ENCODE results near the gene OSTF1.

The OSTF1 gene, protein sequence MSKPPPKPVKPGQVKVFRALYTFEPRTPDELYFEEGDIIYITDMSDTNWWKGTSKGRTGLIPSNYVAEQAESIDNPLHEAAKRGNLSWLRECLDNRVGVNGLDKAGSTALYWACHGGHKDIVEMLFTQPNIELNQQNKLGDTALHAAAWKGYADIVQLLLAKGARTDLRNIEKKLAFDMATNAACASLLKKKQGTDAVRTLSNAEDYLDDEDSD

GRCh38 chr9:75087824-75088645, at the start of gene OSTF1, which contains the start of gene NMRK1:
OSTF1 (plus strand) TSS chr9:75088514; CDS start chr9:75088693, 179 bp downstream.
NMRK1 (minus strand) TSS chr9:75088155; CDS start chr9:75083115, 5,040 bp downstream.
- DNase-seq, result peak; percentile 56

GRCh38 chr9:75039009-75039408, 49.3 kb upstream of the OSTF1 start:
- DNase-seq, result no peak

DNA sequence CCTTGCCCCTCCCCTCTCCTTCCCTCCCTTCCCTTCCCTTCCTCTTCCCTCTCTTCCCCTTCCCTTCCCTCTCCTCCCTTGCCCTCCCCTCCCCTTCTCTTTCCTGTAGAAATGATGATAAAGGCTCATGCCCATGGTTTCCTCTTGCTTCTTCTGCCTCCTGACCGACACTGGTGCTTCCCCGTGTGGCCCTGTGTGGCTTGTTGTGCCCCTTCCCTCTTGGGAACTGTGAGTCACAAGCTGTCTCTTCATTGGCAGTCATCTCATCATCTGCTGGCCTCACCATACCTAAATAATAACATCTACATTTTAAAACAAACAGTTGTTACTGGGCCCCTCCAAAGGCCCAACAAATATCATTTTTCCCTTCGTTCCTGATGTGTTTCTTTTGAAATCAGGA, 48.5 kb upstream of the OSTF1 start:
- no peak for DNase-seq

DNA sequence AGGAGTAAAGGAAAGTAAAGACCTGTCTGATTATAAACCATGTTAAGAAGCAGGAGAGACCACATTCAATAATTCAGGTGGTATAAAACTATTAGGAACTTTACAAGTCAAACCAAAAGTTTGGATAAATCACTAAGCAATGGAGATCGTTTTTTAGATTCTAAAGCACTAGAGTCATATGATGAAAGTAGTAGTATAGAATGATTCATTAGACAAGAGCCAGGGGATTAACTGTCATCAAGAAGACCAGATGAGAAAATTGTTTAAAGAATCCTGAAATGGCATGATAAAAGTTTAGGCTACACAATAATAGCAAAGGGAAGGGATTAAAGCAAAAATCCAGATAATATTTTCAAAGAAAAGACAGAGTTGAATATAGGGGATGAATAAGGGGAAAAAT, 47.3 kb upstream of the OSTF1 start:
- no peak for DNase-seq

- DNase-seq, result no peak
Measured at GRCh38 chr9:75046725-75047345, 41.5 kb upstream of the OSTF1 start.

DNA sequence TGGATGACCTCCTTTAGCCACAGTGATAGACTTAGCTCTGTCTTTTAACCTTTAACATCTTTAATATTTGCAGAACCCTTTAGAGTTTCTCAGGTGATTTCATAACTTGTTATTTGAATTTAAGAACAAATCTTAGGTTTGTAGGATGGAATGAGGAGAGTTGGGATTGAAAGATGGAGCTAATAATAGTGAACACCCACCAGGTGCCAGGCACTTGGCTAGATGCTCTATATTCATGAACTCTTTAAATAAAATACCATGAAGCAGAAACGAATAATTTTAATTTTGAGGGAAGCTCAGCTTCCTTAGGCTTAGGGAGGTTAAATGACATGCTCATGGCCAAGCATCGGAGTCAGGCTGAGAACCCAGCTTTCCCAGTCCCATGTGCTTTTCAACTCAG, 40.8 kb upstream of the OSTF1 start:
- no peak for DNase-seq

- DNase-seq, result no peak
Measured at GRCh38 chr9:75051285-75051684, 37.0 kb upstream of the OSTF1 start.

DNA sequence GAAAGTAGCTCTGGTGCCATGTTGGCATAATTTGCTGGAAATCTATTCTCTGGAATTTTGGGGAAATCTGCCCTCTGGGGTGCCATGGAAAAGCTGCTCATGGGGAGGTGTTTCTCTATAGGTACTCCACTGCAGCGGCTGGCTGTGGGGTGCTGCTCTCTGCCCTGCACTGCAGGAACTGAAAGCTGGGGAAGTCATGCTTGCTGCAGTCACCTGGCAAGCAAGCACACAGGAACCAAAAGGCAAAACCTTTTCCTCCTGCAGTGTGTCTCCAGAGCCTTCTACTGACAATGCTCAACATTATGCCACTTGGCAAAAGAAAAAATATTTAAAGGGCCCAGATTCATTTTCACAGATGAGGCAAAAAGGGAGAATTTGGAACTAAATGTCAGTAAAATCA, 34.4 kb upstream of the OSTF1 start:
- no peak for DNase-seq

DNA sequence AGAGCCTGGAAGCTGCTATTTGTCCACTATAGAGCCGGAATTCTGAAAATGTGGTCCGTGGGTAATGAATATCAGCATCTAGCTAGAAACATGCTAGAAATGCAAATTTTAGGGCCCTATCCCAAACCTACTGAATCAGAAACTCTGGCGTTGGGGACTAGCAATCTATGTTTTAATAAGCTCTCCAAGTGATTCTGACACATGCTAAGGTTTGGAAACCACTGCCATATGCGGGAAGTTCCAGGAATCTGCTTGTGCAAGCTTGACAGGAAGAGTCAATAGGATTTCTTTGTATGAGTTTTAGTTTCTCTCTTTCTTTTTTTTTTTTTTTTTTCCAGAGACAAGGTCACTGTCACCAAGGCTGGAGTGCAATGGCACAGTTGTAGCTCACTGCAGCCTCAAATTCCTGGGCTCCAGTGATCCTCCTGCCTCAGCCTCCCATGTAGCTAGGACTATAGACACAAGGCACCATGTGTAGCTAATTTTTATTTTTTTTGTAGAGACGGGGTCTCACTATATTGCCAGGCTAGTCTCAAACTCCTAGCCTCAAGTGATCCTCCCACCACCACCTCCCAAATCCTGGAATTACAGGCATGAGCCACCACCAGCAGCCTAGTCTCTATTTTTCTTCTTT, 33.8 kb upstream of the OSTF1 start:
- no peak for DNase-seq

- no peak for DNase-seq
Measured at GRCh38 chr9:75061169-75061568, 27.1 kb upstream of the OSTF1 start.

DNA sequence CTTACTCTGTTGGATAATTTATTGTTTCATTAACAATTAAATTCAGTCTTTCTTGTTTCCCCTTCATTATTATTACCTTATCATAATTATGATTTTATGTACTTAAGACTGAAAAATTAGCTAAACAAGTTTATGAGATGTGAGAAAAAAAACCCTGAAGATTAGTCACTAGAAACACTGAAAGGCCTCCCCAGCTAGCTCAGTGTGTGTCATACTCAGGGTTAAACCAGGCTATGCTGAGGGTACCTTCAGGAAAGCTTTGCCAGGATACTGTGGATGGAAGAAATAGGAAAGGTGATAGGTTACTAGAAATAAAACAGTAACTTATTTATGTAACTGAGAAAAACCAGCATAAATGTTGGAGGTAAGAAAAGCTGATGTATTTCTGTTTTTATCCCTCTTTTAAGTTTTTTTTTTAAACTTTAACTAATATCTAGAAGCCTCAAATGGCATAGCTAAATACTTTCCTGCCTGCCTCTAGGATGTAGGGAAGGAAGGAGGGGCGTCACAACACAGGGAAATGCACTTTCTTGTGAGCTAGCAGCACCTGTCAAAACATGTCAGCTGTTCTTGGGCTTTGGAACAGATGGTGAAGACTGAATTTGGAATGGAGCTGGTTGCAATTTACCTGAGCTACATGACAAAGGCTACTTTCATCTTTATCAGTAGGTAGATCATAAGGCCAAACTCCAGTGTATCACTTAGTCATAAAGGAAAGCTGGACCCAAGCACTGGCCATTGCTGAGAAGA, 24.6 kb upstream of the OSTF1 start:
- no peak for DNase-seq

- DNase-seq, result no peak
Measured at GRCh38 chr9:75064307-75065025, 23.8 kb upstream of the OSTF1 start.

DNA sequence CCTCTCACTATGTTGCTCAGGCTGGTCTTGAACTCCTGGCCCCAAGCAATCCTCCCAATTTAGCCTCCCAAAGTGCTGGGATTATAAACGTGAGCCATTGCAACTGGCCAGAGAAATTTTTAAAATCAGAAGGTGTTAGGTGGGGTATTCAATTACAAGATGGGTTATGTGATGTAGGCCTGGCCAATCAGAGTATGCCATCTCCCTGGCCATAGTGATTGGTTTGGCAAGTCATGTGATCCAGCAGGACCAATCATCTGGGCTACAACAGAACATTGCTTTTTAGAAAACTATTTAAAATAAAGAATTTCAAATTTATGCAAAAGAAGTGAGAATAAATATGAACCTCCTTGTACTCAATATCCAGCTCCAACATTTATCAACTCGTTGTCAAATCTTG, 22.8 kb upstream of the OSTF1 start:
- DNase-seq, result no peak

DNA sequence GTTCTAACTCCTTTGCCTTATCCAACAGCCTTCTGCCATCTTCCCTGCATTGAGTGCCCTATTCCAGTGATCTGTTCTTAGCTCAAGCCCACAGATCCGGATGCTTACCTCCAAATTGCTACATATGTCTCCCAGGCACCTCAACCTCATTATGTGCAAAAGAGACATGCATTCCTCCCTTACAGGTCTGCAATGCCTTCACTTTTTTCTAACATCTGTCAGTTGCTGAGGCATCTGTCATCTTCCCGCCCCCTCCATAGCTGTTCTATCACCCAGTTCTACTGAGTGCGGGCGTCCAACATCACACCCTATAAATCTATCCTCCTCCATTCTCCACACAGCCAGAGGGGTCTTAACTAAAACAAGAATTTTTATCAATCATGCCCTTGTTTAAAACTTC, 20.4 kb upstream of the OSTF1 start:
- no peak for DNase-seq

DNA sequence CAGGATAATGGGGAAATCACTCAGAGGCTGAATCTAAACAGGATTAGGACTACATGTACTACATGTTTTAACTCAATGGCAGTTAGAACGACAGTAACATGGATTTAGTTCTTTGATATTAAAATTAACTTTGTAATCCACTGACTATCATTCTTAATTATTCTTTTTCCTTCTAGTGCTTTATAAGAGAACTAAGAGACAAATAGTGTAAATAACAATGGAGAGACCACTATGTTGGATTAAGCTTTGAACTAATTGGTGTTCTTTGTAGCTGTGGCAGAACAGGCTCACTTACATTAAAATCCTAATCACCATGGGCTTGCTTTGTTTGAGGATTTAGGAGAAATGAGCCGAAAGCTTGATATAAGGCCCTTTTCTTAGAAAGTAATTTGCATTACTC, 19.1 kb upstream of the OSTF1 start:
- DNase-seq, result no peak

DNA sequence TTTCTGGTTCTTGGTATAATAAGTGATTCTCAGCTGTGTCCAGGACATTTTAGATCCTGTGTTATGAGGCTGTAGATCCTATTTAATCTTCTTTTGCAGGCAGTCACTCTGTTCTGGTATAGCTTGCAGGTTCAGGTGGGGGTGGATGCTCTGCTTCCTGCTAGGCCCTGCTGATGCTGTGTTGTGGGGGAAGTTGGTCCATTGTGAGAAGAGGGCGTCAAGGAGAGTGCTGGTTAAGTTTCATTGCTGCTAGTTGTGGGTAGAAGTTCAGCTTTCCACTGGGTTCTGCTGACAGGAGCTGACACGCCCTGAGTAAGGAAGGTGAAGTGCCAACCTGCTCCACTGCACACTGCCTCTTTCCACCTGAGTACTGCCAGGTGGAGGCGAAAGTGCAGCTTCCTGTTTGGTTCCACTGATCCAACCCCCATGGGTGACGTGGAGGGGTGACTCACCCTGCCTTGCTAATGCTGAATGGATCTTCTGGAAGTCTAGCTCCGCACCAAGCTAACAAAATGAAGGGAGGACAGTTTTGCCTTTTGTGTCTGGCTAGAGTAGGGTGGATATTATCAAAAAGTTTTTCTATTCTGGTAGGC, 16.7 kb upstream of the OSTF1 start:
- no peak for DNase-seq

- DNase-seq, result no peak
Measured at GRCh38 chr9:75072895-75073294, 15.4 kb upstream of the OSTF1 start.

DNA sequence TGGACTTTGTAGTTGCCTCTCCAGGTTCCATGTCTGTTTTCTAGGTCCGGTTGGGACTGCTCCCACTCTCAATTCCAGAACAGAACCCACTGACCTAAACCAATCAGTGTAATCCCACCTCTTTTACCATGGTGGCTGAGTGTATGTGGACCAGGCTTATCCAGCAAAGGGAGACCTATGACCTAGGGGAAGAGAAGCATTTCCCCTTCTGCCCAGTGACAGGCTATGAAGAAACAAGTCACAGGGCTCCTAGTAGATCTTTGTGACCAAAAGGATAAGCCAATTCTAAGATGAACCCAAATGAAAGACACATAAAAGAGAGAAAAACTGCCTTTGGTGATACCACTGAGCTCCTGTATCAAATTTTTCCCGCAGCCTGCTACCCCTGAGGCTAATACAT, 6.7 kb upstream of the OSTF1 start:
- DNase-seq, result no peak

GRCh38 chr9:75083188-75083970, 4.9 kb upstream of the OSTF1 start:
- no peak for DNase-seq

GRCh38 chr9:75084081-75084672, 4.1 kb upstream of the OSTF1 start:
- DNase-seq, result no peak

All from DMS79 (cell line).